ENCODE results near the gene KHDC4.

- no peak for TF ChIP-seq CTCF (conservative IDR thresholded peaks at IDR 0.05; ENCODE audit: low read length)
- TF ChIP-seq EZH2phosphoT487 (IDR thresholded peaks at IDR 0.05; ENCODE audit: borderline replicate concordance): no peak
Observed at GRCh38 chr1:155919801-155920200, 14.4 kb downstream of the KHDC4 start.
